GM19035 (cell line): Measurements from ENCODE around the gene LRRC42.

Source experiments
- ATAC-seq: cut with Tn5 transposase; IDR thresholded peaks from one replicate; pipeline ENCODE4 v1.9.1; 2021; ENCODE audit not compliant: unreplicated experiment

LRRC42 gene

GRCh38 chr1:53946252-53947171, at the start of gene LRRC42:
TSS of gene LRRC42 (plus strand) at chr1:53946350. CDS start at chr1:53952000, 5,650 bp downstream.
- peak; percentile 61 for ATAC-seq

GRCh38 chr1:53896635-53897229, 49.4 kb upstream of the LRRC42 start:
- no peak for ATAC-seq

- no peak for ATAC-seq
Measured at GRCh38 chr1:53899206-53899628, 46.9 kb upstream of the LRRC42 start.

GRCh38 chr1:53899708-53900107, 46.4 kb upstream of the LRRC42 start:
- ATAC-seq, result no peak

GRCh38 chr1:53902235-53903138, 43.7 kb upstream of the LRRC42 start:
- ATAC-seq, result no peak

- no peak for ATAC-seq
Measured at GRCh38 chr1:53905509-53905908, 40.6 kb upstream of the LRRC42 start.

- ATAC-seq, result no peak
Measured at GRCh38 chr1:53906121-53906520, 40.0 kb upstream of the LRRC42 start.

GRCh38 chr1:53909946-53910345, 36.2 kb upstream of the LRRC42 start:
- no peak for ATAC-seq

- no peak for ATAC-seq
Measured at GRCh38 chr1:53911442-53911841, 34.7 kb upstream of the LRRC42 start.

GRCh38 chr1:53913352-53914033, 32.7 kb upstream of the LRRC42 start:
- no peak for ATAC-seq

GRCh38 chr1:53918343-53918742, 27.8 kb upstream of the LRRC42 start:
- no peak for ATAC-seq

- ATAC-seq, result no peak
Measured at GRCh38 chr1:53919675-53920066, 26.5 kb upstream of the LRRC42 start.

GRCh38 chr1:53927376-53927881, 18.7 kb upstream of the LRRC42 start:
- ATAC-seq, result no peak

GRCh38 chr1:53929246-53929960, 16.7 kb upstream of the LRRC42 start:
- ATAC-seq, result no peak

- ATAC-seq, result no peak
Measured at GRCh38 chr1:53930932-53931331, 15.2 kb upstream of the LRRC42 start.

GRCh38 chr1:53931523-53931922, 14.6 kb upstream of the LRRC42 start:
- no peak for ATAC-seq

- ATAC-seq, result no peak
Measured at GRCh38 chr1:53934170-53934765, 11.9 kb upstream of the LRRC42 start.

- ATAC-seq, result no peak
Measured at GRCh38 chr1:53936430-53936829, 9.7 kb upstream of the LRRC42 start.

- no peak for ATAC-seq
Measured at GRCh38 chr1:53938136-53938830, 7.9 kb upstream of the LRRC42 start.
